Raji (cell line): ENCODE data around the gene KLHL3.

Experiments used
- POLR2A ChIP-seq: IDR thresholded peaks from 2 replicates; pipeline ENCODE4 v1.6.1; 2011; ENCODE audit warnings: low read depth, low read length, control low read depth; ENCODE audit not compliant: insufficient read depth

KLHL3 gene

GRCh38 chr5:137753691-137754187 lies 17.9 kb upstream of the KLHL3 start:
- TF ChIP-seq POLR2A, result no peak

- TF ChIP-seq POLR2A, result no peak
Measured at GRCh38 chr5:137752905-137753690, 17.2 kb upstream of the KLHL3 start.

GRCh38 chr5:137751869-137752491 lies 16.1 kb upstream of the KLHL3 start:
- no peak for TF ChIP-seq POLR2A

- TF ChIP-seq POLR2A, result no peak
Measured at GRCh38 chr5:137750436-137750835, 14.5 kb upstream of the KLHL3 start.

- no peak for TF ChIP-seq POLR2A
Measured at GRCh38 chr5:137747848-137748247, 12.0 kb upstream of the KLHL3 start.

GRCh38 chr5:137743031-137743640 lies 7.2 kb upstream of the KLHL3 start:
- TF ChIP-seq POLR2A, result no peak

- TF ChIP-seq POLR2A, result no peak
Measured at GRCh38 chr5:137741718-137742117, 5.8 kb upstream of the KLHL3 start.

GRCh38 chr5:137739737-137740136 lies 3.8 kb upstream of the KLHL3 start:
- no peak for TF ChIP-seq POLR2A

- TF ChIP-seq POLR2A, result no peak
Measured at GRCh38 chr5:137738947-137739346, 3.1 kb upstream of the KLHL3 start.

GRCh38 chr5:137737349-137738131 lies 1.7 kb upstream of the KLHL3 start:
- no peak for TF ChIP-seq POLR2A

- no peak for TF ChIP-seq POLR2A
Measured at GRCh38 chr5:137736496-137736895, 607 bp upstream of the KLHL3 start.

- TF ChIP-seq POLR2A, result no peak
Measured at GRCh38 chr5:137734962-137735554, 831 bp downstream of the KLHL3 start.

GRCh38 chr5:137734331-137734730 lies 1.6 kb downstream of the KLHL3 start:
- no peak for TF ChIP-seq POLR2A

- TF ChIP-seq POLR2A, result no peak
Measured at GRCh38 chr5:137733922-137734321, 2.0 kb downstream of the KLHL3 start.

- TF ChIP-seq POLR2A, result no peak
Measured at GRCh38 chr5:137733006-137733405, 2.9 kb downstream of the KLHL3 start.

- no peak for TF ChIP-seq POLR2A
Measured at GRCh38 chr5:137731176-137731575, 4.7 kb downstream of the KLHL3 start.

GRCh38 chr5:137730336-137730735 lies 5.6 kb downstream of the KLHL3 start:
- no peak for TF ChIP-seq POLR2A
